ENCODE data around the gene GNA15. TPM values are rescaled to one million over a fixed set of nuclear protein-coding genes. Genes with fewer than 3 reads are reported as not detected.

GNA15 gene
- total and polyA plus RNA-seq, 2 of the 8 experiments (the other 6 are each of a cell fraction or from before 2014, with no cell fraction given), result 0.26 to 0.45 TPM

DNA sequence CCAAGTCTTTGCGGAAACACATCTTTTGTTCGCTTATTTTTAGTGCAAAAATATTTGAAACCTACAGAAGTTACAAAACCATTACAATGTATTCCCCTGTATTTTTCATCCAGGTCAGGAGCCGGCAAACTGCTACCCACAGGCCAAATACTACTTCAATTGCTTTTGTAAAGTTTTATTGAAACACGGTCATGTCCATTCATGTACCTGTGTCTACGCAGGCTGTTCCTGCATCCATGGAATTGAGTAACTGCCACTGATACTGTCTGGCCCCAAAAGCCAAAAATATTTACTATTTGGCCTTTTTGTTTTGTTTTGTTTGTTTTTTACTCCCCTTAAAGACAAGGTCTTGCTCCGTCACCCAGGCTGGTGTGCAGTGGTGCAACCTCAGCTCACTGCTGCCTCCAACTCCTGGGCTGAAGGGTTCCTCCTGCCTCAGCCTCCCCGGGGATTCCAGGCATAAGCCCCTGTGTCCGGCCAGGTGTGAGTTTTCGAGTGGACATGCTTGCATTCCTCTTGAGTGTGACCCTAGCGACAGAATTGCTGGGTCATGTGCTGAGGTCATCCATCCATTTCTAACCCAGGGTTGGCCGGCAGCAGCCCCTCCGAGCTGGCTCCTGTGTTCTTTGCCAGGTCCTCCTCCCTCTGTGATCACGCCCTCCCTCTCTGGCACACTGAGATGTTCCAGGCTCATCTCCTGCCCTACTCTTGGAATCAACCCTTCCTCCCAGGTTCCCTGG is 31.9 kb downstream of the GNA15 start (continued):
- TF ChIP-seq TBP (IDR thresholded peaks at IDR 0.05; ENCODE audit: low read depth, low read length) (no peak), BACH1 (IDR thresholded peaks at IDR 0.05; ENCODE audit: low read length) (no peak), CBX5 (IDR thresholded peaks at IDR 0.05; ENCODE audit: low read depth, low read length) (no peak), NRF1 (IDR thresholded peaks at IDR 0.05; ENCODE audit: low read depth, low read length) (no peak), CREB1 (IDR thresholded peaks at IDR 0.05) (no peak), TEAD4 (IDR thresholded peaks at IDR 0.05; ENCODE audit: low read depth, low read length) (no peak)
- TF ChIP-seq, protein P1, sequence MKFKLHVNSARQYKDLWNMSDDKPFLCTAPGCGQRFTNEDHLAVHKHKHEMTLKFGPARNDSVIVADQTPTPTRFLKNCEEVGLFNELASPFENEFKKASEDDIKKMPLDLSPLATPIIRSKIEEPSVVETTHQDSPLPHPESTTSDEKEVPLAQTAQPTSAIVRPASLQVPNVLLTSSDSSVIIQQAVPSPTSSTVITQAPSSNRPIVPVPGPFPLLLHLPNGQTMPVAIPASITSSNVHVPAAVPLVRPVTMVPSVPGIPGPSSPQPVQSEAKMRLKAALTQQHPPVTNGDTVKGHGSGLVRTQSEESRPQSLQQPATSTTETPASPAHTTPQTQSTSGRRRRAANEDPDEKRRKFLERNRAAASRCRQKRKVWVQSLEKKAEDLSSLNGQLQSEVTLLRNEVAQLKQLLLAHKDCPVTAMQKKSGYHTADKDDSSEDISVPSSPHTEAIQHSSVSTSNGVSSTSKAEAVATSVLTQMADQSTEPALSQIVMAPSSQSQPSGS (IDR thresholded peaks at IDR 0.05; ENCODE audit: low read length), result no peak
